ENCODE measurements around the gene LRRC4C.

DNA sequence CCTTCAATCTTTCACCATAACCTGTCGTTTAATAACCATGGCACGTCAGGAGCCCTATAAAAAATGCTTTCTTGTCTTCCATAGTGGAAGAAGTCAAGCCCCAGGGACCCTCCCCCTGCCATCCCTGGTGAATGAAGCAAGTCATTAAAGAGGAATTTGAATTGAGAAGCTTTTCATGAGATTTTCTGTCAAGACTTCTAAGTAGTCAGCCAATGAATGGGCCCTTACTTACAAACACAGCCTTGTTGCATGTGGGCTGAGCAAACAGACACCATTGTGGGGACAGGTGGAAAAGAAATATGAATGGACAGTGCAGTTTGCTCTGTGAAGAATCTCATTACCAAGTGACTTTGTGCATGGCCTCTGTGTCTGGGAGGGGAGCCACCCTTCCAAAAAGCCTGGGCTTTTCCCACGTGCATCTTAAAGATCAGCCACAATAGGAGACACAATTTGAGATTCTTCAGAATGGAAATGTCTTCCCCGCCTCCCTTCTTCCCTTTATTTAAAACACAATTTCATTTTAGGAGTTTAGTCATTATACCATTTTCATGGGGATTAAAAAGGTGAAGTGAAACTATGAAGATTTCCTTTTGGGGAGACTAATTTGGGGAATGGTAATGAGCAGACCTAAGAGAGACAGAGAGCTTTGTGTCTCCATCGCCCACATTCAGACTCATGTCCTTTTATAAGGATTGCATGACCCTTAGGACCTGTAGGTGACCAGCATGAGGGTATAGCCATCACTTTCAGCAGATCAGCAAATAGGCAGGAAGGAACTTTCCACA, 152.0 kb downstream of the LRRC4C start:
- TF ChIP-seq, protein P1, sequence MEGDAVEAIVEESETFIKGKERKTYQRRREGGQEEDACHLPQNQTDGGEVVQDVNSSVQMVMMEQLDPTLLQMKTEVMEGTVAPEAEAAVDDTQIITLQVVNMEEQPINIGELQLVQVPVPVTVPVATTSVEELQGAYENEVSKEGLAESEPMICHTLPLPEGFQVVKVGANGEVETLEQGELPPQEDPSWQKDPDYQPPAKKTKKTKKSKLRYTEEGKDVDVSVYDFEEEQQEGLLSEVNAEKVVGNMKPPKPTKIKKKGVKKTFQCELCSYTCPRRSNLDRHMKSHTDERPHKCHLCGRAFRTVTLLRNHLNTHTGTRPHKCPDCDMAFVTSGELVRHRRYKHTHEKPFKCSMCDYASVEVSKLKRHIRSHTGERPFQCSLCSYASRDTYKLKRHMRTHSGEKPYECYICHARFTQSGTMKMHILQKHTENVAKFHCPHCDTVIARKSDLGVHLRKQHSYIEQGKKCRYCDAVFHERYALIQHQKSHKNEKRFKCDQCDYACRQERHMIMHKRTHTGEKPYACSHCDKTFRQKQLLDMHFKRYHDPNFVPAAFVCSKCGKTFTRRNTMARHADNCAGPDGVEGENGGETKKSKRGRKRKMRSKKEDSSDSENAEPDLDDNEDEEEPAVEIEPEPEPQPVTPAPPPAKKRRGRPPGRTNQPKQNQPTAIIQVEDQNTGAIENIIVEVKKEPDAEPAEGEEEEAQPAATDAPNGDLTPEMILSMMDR (IDR thresholded peaks at IDR 0.05; ENCODE audit: low read length): no peak
- TF ChIP-seq EZH2 (IDR thresholded peaks at IDR 0.05; ENCODE audit: borderline replicate concordance, low read length): no peak

All from OCI-LY1 (cell line).